Right lobe of liver (tissue), 4 donors: Measurements from ENCODE around the gene SEMA5B.

Experiments
- POLR2A ChIP-seq: fragments of 450-650 bp; IDR thresholded peaks from one replicate; pipeline ENCODE4 v1.6.1; 2017; ENCODE audit warnings: antibody characterized with exemption, mild to moderate bottlenecking
- TF ChIP-seq, protein P1 (sequence below), 4 donors: fragments of 200-600 bp in 3 of 4; fragments of 450-650 bp in 1 of 4; IDR thresholded peaks; one replicate each; pipeline versions ENCODE4 v1.5.1 to v1.8.0; 2016 to 2022; ENCODE audit warnings: antibody characterized with exemption in 4 of 4, mild to moderate bottlenecking in 2 of 4
- donor health status: DM: no; HTN: no; CAD: no.
- donor health status: DM: no; HTN: no; CAD: no.
- donor health status: DM: no; HTN: yes; CAD: no.

GRCh38 chr3:123034996-123035395 is 7.4 kb upstream of the SEMA5B start:
- TF ChIP-seq, protein P1, sequence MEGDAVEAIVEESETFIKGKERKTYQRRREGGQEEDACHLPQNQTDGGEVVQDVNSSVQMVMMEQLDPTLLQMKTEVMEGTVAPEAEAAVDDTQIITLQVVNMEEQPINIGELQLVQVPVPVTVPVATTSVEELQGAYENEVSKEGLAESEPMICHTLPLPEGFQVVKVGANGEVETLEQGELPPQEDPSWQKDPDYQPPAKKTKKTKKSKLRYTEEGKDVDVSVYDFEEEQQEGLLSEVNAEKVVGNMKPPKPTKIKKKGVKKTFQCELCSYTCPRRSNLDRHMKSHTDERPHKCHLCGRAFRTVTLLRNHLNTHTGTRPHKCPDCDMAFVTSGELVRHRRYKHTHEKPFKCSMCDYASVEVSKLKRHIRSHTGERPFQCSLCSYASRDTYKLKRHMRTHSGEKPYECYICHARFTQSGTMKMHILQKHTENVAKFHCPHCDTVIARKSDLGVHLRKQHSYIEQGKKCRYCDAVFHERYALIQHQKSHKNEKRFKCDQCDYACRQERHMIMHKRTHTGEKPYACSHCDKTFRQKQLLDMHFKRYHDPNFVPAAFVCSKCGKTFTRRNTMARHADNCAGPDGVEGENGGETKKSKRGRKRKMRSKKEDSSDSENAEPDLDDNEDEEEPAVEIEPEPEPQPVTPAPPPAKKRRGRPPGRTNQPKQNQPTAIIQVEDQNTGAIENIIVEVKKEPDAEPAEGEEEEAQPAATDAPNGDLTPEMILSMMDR (IDR thresholded peaks at IDR 0.05), result no peak
- no peak for TF ChIP-seq POLR2A
